Measurements from ENCODE around the gene DACT1. TPM values are rescaled to one million over a fixed set of nuclear protein-coding genes. Genes with fewer than 3 reads are reported as not detected.

DACT1 gene
- total and polyA plus RNA-seq, 10 of the 15 experiments (the other 5 are each of a cell fraction or from before 2014, with no cell fraction given) = 0.13 to 2.9 (median 0.91) TPM

- ChIA-PET RAD21 (ENCODE audit: unreplicated experiment) (interaction anchor here (1.1 to 6.8 kb wide), 20 partner anchors 9 to 485 kb away, joined by 3 to 106 read pairs (median 6); no protein-coding TSS in a partner anchor), SMC1A (ENCODE audit: uncharacterized antibody, unreplicated experiment) (interaction anchor here (0.6 to 10.7 kb wide), 43 partner anchors 9 to 805 kb away, joined by 3 to 150 read pairs (median 5); no protein-coding TSS in a partner anchor), CTCF (interaction anchor here (0.6 to 8.9 kb wide), 35 partner anchors 9 to 805 kb away, joined by 3 to 95 read pairs (median 5); no protein-coding TSS in a partner anchor), POLR2A (interaction anchor here (1.2 to 2.5 kb wide), 2 partner anchors 159 to 386 kb away, joined by 3 to 8 read pairs; no protein-coding TSS in a partner anchor)
- Histone ChIP-seq H3K4me3 (no peak overlapping the region), H3K4me2 (ENCODE audit: control insufficient read depth, insufficient read depth) (no peak overlapping the region), H3K4me1 (ENCODE audit: control insufficient read depth, insufficient read depth, low read length) (peaks cover 9% of the 10 kb centered on the region), H3K9me3 (replicated peaks; ENCODE audit: control insufficient read depth, insufficient read depth, low read length) (no peaks in the 10 kb centered on the region), H3K36me3 (ENCODE audit: control insufficient read depth in 2 of 2, insufficient read depth in 2 of 2, low read length in 1 of 2) (no peaks in the 10 kb centered on the region), H4K20me1 (ENCODE audit: control insufficient read depth, insufficient read depth) (no peaks in the 10 kb centered on the region), H3K79me2 (ENCODE audit: control insufficient read depth, insufficient read depth, low read length) (no peaks in the 10 kb centered on the region), H2AFZ (ENCODE audit: control insufficient read depth, low read depth, low read length) (no peak overlapping the region), H3K27ac (ENCODE audit: control insufficient read depth, insufficient read depth) (no peak overlapping the region), H3K9ac (ENCODE audit: control insufficient read depth, insufficient read depth, low read length) (no peak overlapping the region), H3K27me3 (replicated peaks in 1 of 2; ENCODE audit: control insufficient read depth in 2 of 2, insufficient read depth in 2 of 2, low read length in 1 of 2) (peaks cover 0 to 8% of the 10 kb centered on the region in 2 experiments; a peak in 2 of 4 replicates)
- DNase-seq (ENCODE audit: low read depth, low spot score) (no peak), ATAC-seq (no peak; the same call in 2 of the 3 replicates), FAIRE-seq (no peak)
- WGBS (ENCODE audit: insufficient coverage, insufficient replicate concordance, low lambda C conversion rate, missing lambda C conversion rate) = 2% methylated on average over 5 of the region's 5 CpGs
- in situ Hi-C loops (cut with MboI) = no loop called here
- intact Hi-C loops (cut with micrococcal nuclease; ENCODE audit: unreplicated experiment) = loop anchor here (2.0 to 5.0 kb wide), 2 partner anchors 77 to 486 kb away; no protein-coding TSS in a partner anchor
- TF ChIP-seq EP300 (IDR thresholded peaks at IDR 0.05; ENCODE audit: borderline replicate concordance in 1 of 2, control insufficient read depth in 1 of 2, low read depth in 2 of 2, low read length in 2 of 2) = no peak
- TF ChIP-seq, protein P1, sequence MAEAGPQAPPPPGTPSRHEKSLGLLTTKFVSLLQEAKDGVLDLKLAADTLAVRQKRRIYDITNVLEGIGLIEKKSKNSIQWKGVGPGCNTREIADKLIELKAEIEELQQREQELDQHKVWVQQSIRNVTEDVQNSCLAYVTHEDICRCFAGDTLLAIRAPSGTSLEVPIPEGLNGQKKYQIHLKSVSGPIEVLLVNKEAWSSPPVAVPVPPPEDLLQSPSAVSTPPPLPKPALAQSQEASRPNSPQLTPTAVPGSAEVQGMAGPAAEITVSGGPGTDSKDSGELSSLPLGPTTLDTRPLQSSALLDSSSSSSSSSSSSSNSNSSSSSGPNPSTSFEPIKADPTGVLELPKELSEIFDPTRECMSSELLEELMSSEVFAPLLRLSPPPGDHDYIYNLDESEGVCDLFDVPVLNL (IDR thresholded peaks at IDR 0.05; ENCODE audit: low read depth, low read length) = no peak
- TF ChIP-seq EZH2 (IDR thresholded peaks at IDR 0.05; ENCODE audit: borderline replicate concordance, control insufficient read depth, low read depth, low read length) = no peak
- no peak for TF ChIP-seq SREBF2 (IDR thresholded peaks at IDR 0.05; ENCODE audit: low read length)
- TF ChIP-seq NFXL1 (IDR thresholded peaks at IDR 0.05; ENCODE audit: borderline replicate concordance) = no peak
- no peak for TF ChIP-seq TARDBP (IDR thresholded peaks at IDR 0.05; ENCODE audit: borderline replicate concordance)
- no TSS peak for BruUV-seq (replicated peaks)
These were observed 1.4 kb downstream of the DACT1 start for GRCh38 chr14:58639198-58639565.
